SK-N-SH (cell line): ENCODE measurements around the gene SH3PXD2B.

Source experiments
- CTCF ChIP-seq: fragments of 200-600 bp; sonication (generic); IDR thresholded peaks from 2 replicates; pipeline ENCODE4 v1.6.1; 2017; ENCODE audit warnings: antibody characterized with exemption, mild to moderate bottlenecking, moderate library complexity
- FOSL2 ChIP-seq: IDR thresholded peaks from 2 replicates; pipeline ENCODE4 v1.4.0; 2012; ENCODE audit warnings: low read depth, mild to moderate bottlenecking, moderate library complexity, borderline replicate concordance
- JUND ChIP-seq: IDR thresholded peaks from 2 replicates; pipeline ENCODE4 v1.4.0; 2012
- NFIC ChIP-seq: IDR thresholded peaks from 2 replicates; pipeline ENCODE4 v1.4.0; 2012; ENCODE audit warnings: borderline replicate concordance
- SIN3A ChIP-seq: IDR thresholded peaks from 2 replicates; pipeline ENCODE4 v1.6.1; 2012; ENCODE audit warnings: low read depth, mild to moderate bottlenecking, low read length, moderate library complexity, borderline replicate concordance
- TAF1 ChIP-seq: IDR thresholded peaks from 2 replicates; pipeline ENCODE4 v1.6.1; 2012; ENCODE audit warnings: low read depth, mild to moderate bottlenecking, low read length, moderate library complexity, borderline replicate concordance
- USF1 ChIP-seq: IDR thresholded peaks from 2 replicates; pipeline ENCODE4 v1.4.0; 2012; ENCODE audit warnings: low read depth, borderline replicate concordance
- USF2 ChIP-seq: fragments of 150-350 bp; IDR thresholded peaks from 2 replicates; pipeline ENCODE4 v1.6.1; 2017; ENCODE audit warnings: antibody characterized with exemption, low read length, low read depth, borderline replicate concordance
- ZBTB33 ChIP-seq: IDR thresholded peaks from 2 replicates; pipeline ENCODE4 v1.4.0; 2012; ENCODE audit warnings: low read depth, borderline replicate concordance

GRCh38 chr5:172410662-172411483, 43.5 kb downstream of the SH3PXD2B start:
- TF ChIP-seq ZBTB33 (no peak), CTCF (no peak), JUND (no peak), USF2 (no peak), SIN3A (no peak), USF1 (no peak), NFIC (no peak), TAF1 (no peak), FOSL2 (no peak)
